Mesenchymal stem cell (in vitro differentiated cells and primary cell): ENCODE data around the gene PARP4.
"Not testable (repeated sequence)": the region's sequence is repeated elsewhere in the genome, so short reads cannot be mapped to it uniquely, and the experiment has no call there.

Experiments
- DNase-seq: peaks from one replicate; pipeline ENCODE4 v3.0.0-alpha.2; 2013
- H2AFZ ChIP-seq: one replicate; pipeline ENCODE4 v1.6.1; 2013; ENCODE audit warnings: low read depth, mild to moderate bottlenecking, control low read depth, inconsistent platforms, low read length, moderate library complexity
- H2AK5ac ChIP-seq: 2 replicates; pipeline ENCODE4 v1.6.1; 2013; ENCODE audit warnings: low read length, moderate library complexity, mild to moderate bottlenecking, inconsistent platforms; ENCODE audit not compliant: severe bottlenecking
- H2BK120ac ChIP-seq: one replicate; pipeline ENCODE4 v1.6.1; 2013; ENCODE audit warnings: low read depth, mild to moderate bottlenecking, inconsistent platforms, low read length, moderate library complexity
- H2BK12ac ChIP-seq, 2 experiments: one replicate each; pipeline ENCODE4 v1.6.1; 2013; ENCODE audit warnings: inconsistent platforms in 2 of 2, low read length in 2 of 2, mild to moderate bottlenecking in 2 of 2, moderate library complexity in 2 of 2, control low read depth in 1 of 2
- H2BK15ac ChIP-seq: one replicate; pipeline ENCODE4 v1.6.1; 2013; ENCODE audit warnings: mild to moderate bottlenecking, low read depth, inconsistent platforms; ENCODE audit not compliant: poor library complexity, severe bottlenecking
- H2BK5ac ChIP-seq: 2 replicates; pipeline ENCODE4 v1.6.1; 2013; ENCODE audit warnings: low read depth, mild to moderate bottlenecking, low read length, control low read depth, inconsistent platforms; ENCODE audit not compliant: poor library complexity, severe bottlenecking
- H3K14ac ChIP-seq, 2 experiments: one replicate each; pipeline ENCODE4 v1.6.1; 2013; ENCODE audit warnings: inconsistent platforms in 2 of 2, low read length in 2 of 2, control low read depth in 1 of 2, mild to moderate bottlenecking in 1 of 2, moderate library complexity in 1 of 2
- H3K18ac ChIP-seq, 2 experiments: one replicate each; pipeline ENCODE4 v1.6.1; 2013; ENCODE audit warnings: inconsistent platforms in 2 of 2, low read length in 2 of 2, control low read depth in 1 of 2, low read depth in 1 of 2, mild to moderate bottlenecking in 1 of 2
- H3K23ac ChIP-seq, 2 experiments: one replicate each; pipeline ENCODE4 v1.6.1; 2013; ENCODE audit warnings: inconsistent platforms in 2 of 2, low read length in 2 of 2, mild to moderate bottlenecking in 2 of 2, moderate library complexity in 2 of 2, control low read depth in 1 of 2
- H3K27ac ChIP-seq: 2 replicates; pipeline ENCODE4 v1.5.1; 2013; ENCODE audit warnings: mild to moderate bottlenecking, moderate library complexity, low read length, control low read depth, inconsistent platforms; ENCODE audit not compliant: poor library complexity, severe bottlenecking
- H3K27me3 ChIP-seq, 2 experiments: 2 replicates each; pipeline versions ENCODE4 v1.6.1 to v1.7.0; 2013; ENCODE audit warnings: low read length in 2 of 2, mild to moderate bottlenecking in 2 of 2, moderate library complexity in 2 of 2, control low read depth in 1 of 2, inconsistent platforms in 1 of 2; ENCODE audit not compliant: control insufficient read depth in 1 of 2, insufficient read depth in 1 of 2
- H3K36me3 ChIP-seq, 2 experiments: 2 replicates each; pipeline versions ENCODE4 v1.6.1 to v1.7.0; 2013; ENCODE audit warnings: low read length in 2 of 2, control low read depth in 1 of 2, inconsistent platforms in 1 of 2, low read depth in 1 of 2, mild to moderate bottlenecking in 1 of 2; ENCODE audit not compliant: insufficient read depth in 2 of 2, control insufficient read depth in 1 of 2
- H3K4ac ChIP-seq, 2 experiments: one replicate each; pipeline ENCODE4 v1.6.1; 2013; ENCODE audit warnings: inconsistent platforms in 2 of 2, low read length in 2 of 2, mild to moderate bottlenecking in 2 of 2, moderate library complexity in 2 of 2, control low read depth in 1 of 2, low read depth in 1 of 2
- H3K4me1 ChIP-seq: 2 replicates; pipeline ENCODE4 v1.6.1; 2013; ENCODE audit warnings: low read depth, low read length, control low read depth; ENCODE audit not compliant: control insufficient read depth, insufficient read depth
- H3K4me2 ChIP-seq: 2 replicates; pipeline ENCODE4 v1.6.1; 2013; ENCODE audit warnings: low read length, mild to moderate bottlenecking, inconsistent platforms; ENCODE audit not compliant: poor library complexity, severe bottlenecking
- H3K4me3 ChIP-seq, 2 experiments: 2 replicates each; pipeline versions ENCODE4 v1.5.1 to v1.7.0; 2013; ENCODE audit warnings: low read length in 2 of 2, mild to moderate bottlenecking in 2 of 2, control low read depth in 1 of 2, low read depth in 1 of 2; ENCODE audit not compliant: insufficient read depth in 1 of 2
- H3K79me1 ChIP-seq: replicated peaks from 2 replicates; pipeline ENCODE4 v1.6.1; 2013; ENCODE audit warnings: mild to moderate bottlenecking, control low read depth, low read length, inconsistent platforms; ENCODE audit not compliant: poor library complexity, severe bottlenecking
- H3K9ac ChIP-seq: 2 replicates; pipeline ENCODE4 v1.7.0; 2013; ENCODE audit warnings: mild to moderate bottlenecking, low read length, moderate library complexity
- H3K9me3 ChIP-seq: 2 replicates; pipeline ENCODE4 v1.7.0; 2013; ENCODE audit warnings: mild to moderate bottlenecking, low read length; ENCODE audit not compliant: control insufficient read depth
- H4K8ac ChIP-seq: one replicate; pipeline ENCODE4 v1.6.1; 2013; ENCODE audit warnings: inconsistent platforms, mild to moderate bottlenecking, low read length, moderate library complexity
- H4K91ac ChIP-seq: one replicate; pipeline ENCODE4 v1.6.1; 2013; ENCODE audit warnings: mild to moderate bottlenecking, low read length, inconsistent platforms
- whole genome bisulfite sequencing: methylation state at CpG from one replicate; pipeline ENCODE4 v1.1.7; 2013; ENCODE audit warnings: mixed read lengths; 5-methylcytosine and 5-hydroxymethylcytosine counted together

The PARP4 gene

DNA sequence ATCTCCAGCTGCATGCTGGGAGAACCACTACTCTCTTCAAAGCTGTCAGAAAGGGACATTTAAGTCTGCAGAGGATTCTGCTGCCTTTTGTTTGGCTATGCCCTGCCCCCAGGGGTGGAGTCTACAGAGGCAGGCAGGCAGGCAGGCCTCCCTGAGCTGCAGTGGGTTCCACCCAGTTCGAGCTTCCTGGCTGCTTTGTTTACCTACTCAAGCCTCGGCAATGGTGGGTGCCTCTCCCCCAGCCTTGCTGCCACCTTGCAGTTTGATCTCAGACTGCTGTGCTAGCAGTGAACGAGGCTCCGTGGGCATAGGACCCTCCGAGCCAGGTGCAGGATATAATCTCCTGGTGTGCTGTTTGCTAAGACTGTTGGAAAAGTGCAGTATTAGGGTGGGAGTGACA, 41.3 kb upstream of the PARP4 start:
- not testable (repeated sequence) for H2BK15ac ChIP-seq, H3K27me3 ChIP-seq, H2BK5ac ChIP-seq, H3K4me2 ChIP-seq, H3K79me1 ChIP-seq, H3K23ac ChIP-seq, H3K4me1 ChIP-seq, H3K4me3 ChIP-seq, H3K18ac ChIP-seq, H4K8ac ChIP-seq, H3K9ac ChIP-seq, DNase-seq, H2AK5ac ChIP-seq, H3K4ac ChIP-seq, H3K36me3 ChIP-seq, H2BK12ac ChIP-seq, H2BK120ac ChIP-seq, H3K27ac ChIP-seq, H4K91ac ChIP-seq, H3K14ac ChIP-seq, H3K9me3 ChIP-seq, H2AFZ ChIP-seq
- 85% methylated on average over 5 of the region's 5 CpGs for WGBS

DNA sequence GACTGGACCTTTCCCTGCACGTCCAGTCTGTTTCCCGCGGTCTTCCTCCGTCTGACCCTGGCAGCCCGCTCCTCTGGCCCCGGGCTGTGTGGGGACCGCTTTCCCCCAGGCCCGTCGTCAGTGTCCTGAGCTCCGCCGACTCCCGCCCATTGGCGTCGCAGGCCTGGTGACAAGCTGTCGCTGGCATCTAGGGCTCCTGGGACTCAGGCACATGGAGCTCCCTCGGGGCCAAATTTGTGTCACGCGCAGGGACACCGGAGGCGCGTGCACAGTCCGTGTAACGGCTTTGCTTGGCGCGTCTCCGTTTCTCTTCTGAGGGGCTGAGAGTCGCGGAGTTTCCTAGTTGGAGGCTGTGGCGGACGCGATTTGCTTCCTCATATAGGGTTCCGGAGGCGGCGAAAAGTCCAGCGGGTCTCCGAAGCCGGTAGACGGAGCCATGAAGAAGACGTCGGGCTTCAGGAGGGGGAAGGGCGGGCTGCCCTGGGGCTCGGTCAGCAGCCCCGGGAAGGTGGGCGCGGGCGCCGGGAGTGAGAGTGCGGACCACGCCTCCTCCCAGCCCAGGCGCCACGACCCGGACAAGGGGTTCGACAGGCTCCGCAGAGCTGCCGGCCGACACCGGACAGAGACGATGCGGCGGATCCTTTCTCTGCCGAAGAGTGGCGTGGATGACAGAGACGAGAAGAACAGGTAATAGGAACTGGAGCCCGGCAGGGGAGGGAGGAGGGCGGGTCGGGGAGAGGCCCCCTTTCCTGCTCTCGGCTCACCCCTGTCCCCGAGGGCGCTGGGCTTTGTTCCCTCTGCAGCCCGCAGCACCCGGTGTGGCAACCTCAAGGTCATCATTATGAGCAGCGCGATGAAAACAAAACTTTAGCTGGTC, 29.1 kb upstream of the PARP4 start:
- H3K27ac ChIP-seq, H2BK12ac ChIP-seq, H3K36me3 ChIP-seq, H3K4ac ChIP-seq, H2BK120ac ChIP-seq, H3K4me1 ChIP-seq, H3K18ac ChIP-seq, H3K79me1 ChIP-seq, H3K14ac ChIP-seq, H2BK15ac ChIP-seq, H2BK5ac ChIP-seq, H2AK5ac ChIP-seq, H3K9me3 ChIP-seq, H4K91ac ChIP-seq: not testable (repeated sequence)
- peak overlapping the region; percentile 10 for H2AFZ ChIP-seq
- peak overlapping the region; percentile 47 to 75 for H3K4me3 ChIP-seq
- H4K8ac ChIP-seq: peak overlapping the region; percentile 4
- peaks cover 23 to 30% of the 10 kb centered on the region in 2 experiments for H3K27me3 ChIP-seq
- H3K4me2 ChIP-seq: peak overlapping the region; percentile 90
- H3K9ac ChIP-seq: peak overlapping the region; percentile 57
- H3K23ac ChIP-seq: peak overlapping the region in 1 of 2 experiments; percentile 99
- peak; percentile 29 for DNase-seq
- 11% methylated on average over 46 of the region's 73 CpGs for WGBS

DNA sequence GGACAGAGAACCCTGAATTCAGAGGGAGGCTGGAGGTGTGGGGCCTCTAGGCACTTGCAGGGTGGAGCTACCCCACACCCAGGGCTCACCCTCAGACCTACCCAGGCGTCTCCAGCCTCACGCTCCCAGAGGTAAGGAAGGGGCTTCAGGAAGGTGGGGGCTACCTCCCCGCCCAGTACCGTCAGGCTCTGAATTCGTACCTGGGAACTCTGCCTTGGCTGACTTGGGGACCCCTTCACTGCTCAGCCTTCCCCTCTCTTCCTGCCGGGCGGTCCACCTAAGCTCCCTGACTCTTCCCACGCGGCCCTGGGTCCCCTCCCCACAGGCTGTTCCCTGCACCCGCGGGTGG, 28.5 kb upstream of the PARP4 start:
- H2BK12ac ChIP-seq: no peak overlapping the region
- peak overlapping the region; percentile 10 for H2AFZ ChIP-seq
- H3K36me3 ChIP-seq: no peaks in the 10 kb centered on the region
- H2AK5ac ChIP-seq: no peak overlapping the region
- DNase-seq: no peak
- no peak overlapping the region for H3K14ac ChIP-seq
- H3K9me3 ChIP-seq: no peaks in the 10 kb centered on the region
- H3K4me2 ChIP-seq: peak overlapping the region; percentile 90
- peak overlapping the region; percentile 57 for H3K9ac ChIP-seq
- no peak overlapping the region for H2BK5ac ChIP-seq
- no peak overlapping the region for H2BK120ac ChIP-seq
- peak overlapping the region in 1 of 2 experiments; percentile 99 for H3K23ac ChIP-seq
- no peak overlapping the region for H3K18ac ChIP-seq
- no peak overlapping the region for H2BK15ac ChIP-seq
- WGBS: 27% methylated on average over 11 of the region's 11 CpGs
- H3K4me3 ChIP-seq: peak overlapping the region; percentile 47 to 75
- H3K79me1 ChIP-seq: no peaks in the 10 kb centered on the region
- H3K27me3 ChIP-seq: peaks cover 23 to 32% of the 10 kb centered on the region in 2 experiments
- no peak overlapping the region for H4K8ac ChIP-seq
- peaks cover 5% of the 10 kb centered on the region for H3K4me1 ChIP-seq
- no peak overlapping the region for H3K4ac ChIP-seq
- no peak overlapping the region for H3K27ac ChIP-seq
- no peak overlapping the region for H4K91ac ChIP-seq

DNA sequence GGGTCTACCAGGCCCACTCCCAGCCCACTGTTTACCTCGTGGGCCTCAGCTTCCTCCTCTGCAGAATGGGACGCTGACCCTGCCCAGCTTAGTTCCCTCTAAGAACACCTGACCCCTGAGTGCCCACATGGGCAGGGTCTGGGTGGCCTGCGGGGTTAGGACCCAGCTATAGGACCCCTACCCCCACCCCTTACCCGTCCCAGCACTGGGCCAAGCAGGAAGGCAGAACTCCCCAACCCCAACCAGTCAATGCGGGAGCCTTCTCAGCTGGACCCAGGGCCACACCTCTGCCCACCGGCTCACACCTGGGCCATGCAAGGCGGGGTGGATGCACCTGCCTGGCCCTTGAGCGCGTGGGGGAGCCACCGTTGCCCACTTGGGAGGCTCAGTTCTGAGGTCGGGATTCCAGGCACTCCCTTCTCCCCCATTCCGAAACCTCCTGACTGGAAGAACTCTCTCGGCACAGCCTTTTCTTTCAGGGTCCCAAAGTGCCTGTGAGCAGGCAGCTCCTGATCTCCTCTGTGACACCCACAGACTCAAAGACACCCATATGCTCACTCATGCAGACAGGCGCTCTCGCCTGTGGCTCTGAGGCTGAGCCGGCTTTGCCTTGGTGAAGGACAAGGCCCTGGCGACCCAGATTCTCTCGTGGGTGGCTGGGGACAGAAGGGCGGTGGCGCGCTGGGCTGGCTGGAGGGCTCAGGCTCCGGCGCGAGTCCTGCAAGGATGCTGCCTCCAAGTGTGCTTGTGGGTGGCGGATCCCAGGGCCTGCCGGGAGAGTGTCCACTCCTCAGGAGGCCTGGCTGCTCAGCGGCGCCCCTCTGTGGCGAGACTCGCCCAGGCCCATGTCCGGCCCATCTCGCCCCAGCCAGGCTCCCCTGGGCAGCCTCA, 27.9 kb upstream of the PARP4 start:
- WGBS: 64% methylated on average over 32 of the region's 32 CpGs
- Histone ChIP-seq H4K8ac (no peak overlapping the region), H3K4me2 (no peak overlapping the region)

More for the DNA sequence above, 27.9 kb upstream of the PARP4 start:
- no peak overlapping the region for H3K4ac ChIP-seq
- H3K36me3 ChIP-seq: no peaks in the 10 kb centered on the region
- H2BK15ac ChIP-seq: no peak overlapping the region
- H2AK5ac ChIP-seq: no peak overlapping the region
- H3K79me1 ChIP-seq: no peaks in the 10 kb centered on the region
- H3K14ac ChIP-seq: no peak overlapping the region
- H3K23ac ChIP-seq: no peak overlapping the region
- peak; percentile 25 for DNase-seq
- H2BK120ac ChIP-seq: no peak overlapping the region
- no peak overlapping the region for H3K18ac ChIP-seq
- no peak overlapping the region for H3K9ac ChIP-seq
- H3K9me3 ChIP-seq: no peaks in the 10 kb centered on the region
- no peak overlapping the region for H2BK5ac ChIP-seq
- H3K4me3 ChIP-seq: no peak overlapping the region
- no peak overlapping the region for H4K91ac ChIP-seq
- H3K27me3 ChIP-seq: peaks cover 23 to 38% of the 10 kb centered on the region in 2 experiments
- H2AFZ ChIP-seq: no peak overlapping the region
- H2BK12ac ChIP-seq: no peak overlapping the region
- H3K4me1 ChIP-seq: peaks cover 5% of the 10 kb centered on the region
- no peak overlapping the region for H3K27ac ChIP-seq
